Rectal smooth muscle tissue (tissue), 1 donor: Measurements from ENCODE around the gene GRID1.

Experiments
- H3K27ac ChIP-seq: one replicate; pipeline ENCODE4 v1.7.0; 2013; ENCODE audit warnings: low read depth, low read length, inconsistent platforms
- H3K27me3 ChIP-seq: one replicate; pipeline ENCODE4 v1.7.0; 2013; ENCODE audit warnings: low read length; ENCODE audit not compliant: control insufficient read depth, insufficient read depth
- H3K36me3 ChIP-seq: one replicate; pipeline ENCODE4 v1.7.0; 2013; ENCODE audit warnings: low read length; ENCODE audit not compliant: control insufficient read depth, insufficient read depth
- H3K4me1 ChIP-seq: one replicate; pipeline ENCODE4 v1.7.0; 2013; ENCODE audit warnings: low read length; ENCODE audit not compliant: control insufficient read depth, insufficient read depth
- H3K4me3 ChIP-seq: one replicate; pipeline ENCODE4 v1.7.0; 2013; ENCODE audit warnings: low read length
- H3K9ac ChIP-seq: one replicate; pipeline ENCODE4 v1.7.0; 2013; ENCODE audit warnings: low read length

Gene GRID1

GRCh38 chr10:86218842-86219241 lies 147.8 kb downstream of the GRID1 start:
- H3K36me3 ChIP-seq = no peaks in the 10 kb centered on the region
- H3K4me1 ChIP-seq = no peaks in the 10 kb centered on the region
- no peak overlapping the region for H3K4me3 ChIP-seq
- H3K27ac ChIP-seq = no peak overlapping the region
- H3K27me3 ChIP-seq = no peaks in the 10 kb centered on the region
- H3K9ac ChIP-seq = no peak overlapping the region

- Histone ChIP-seq H3K36me3 (no peaks in the 10 kb centered on the region), H3K27ac (no peak overlapping the region), H3K9ac (no peak overlapping the region), H3K4me3 (no peak overlapping the region), H3K27me3 (no peaks in the 10 kb centered on the region), H3K4me1 (no peaks in the 10 kb centered on the region)
Observed at GRCh38 chr10:86218160-86218559, 148.4 kb downstream of the GRID1 start.

GRCh38 chr10:86217371-86218080 lies 149.1 kb downstream of the GRID1 start:
- Histone ChIP-seq H3K36me3 (no peaks in the 10 kb centered on the region), H3K27ac (no peak overlapping the region), H3K9ac (no peak overlapping the region), H3K27me3 (no peaks in the 10 kb centered on the region), H3K4me3 (no peak overlapping the region), H3K4me1 (no peaks in the 10 kb centered on the region)

GRCh38 chr10:86216886-86217285 lies 149.7 kb downstream of the GRID1 start:
- Histone ChIP-seq H3K4me3 (no peak overlapping the region), H3K4me1 (no peaks in the 10 kb centered on the region), H3K27me3 (no peaks in the 10 kb centered on the region), H3K36me3 (no peaks in the 10 kb centered on the region), H3K9ac (no peak overlapping the region), H3K27ac (no peak overlapping the region)

GRCh38 chr10:86215712-86216111 lies 150.9 kb downstream of the GRID1 start:
- no peaks in the 10 kb centered on the region for H3K4me1 ChIP-seq

GRCh38 chr10:86215046-86215445 lies 151.5 kb downstream of the GRID1 start:
- Histone ChIP-seq H3K4me1 (no peaks in the 10 kb centered on the region), H3K36me3 (no peaks in the 10 kb centered on the region), H3K4me3 (no peak overlapping the region), H3K27ac (no peak overlapping the region), H3K27me3 (no peaks in the 10 kb centered on the region), H3K9ac (no peak overlapping the region)

More at GRCh38 chr10:86215712-86216111, 150.9 kb downstream of the GRID1 start:
- Histone ChIP-seq H3K36me3 (no peaks in the 10 kb centered on the region), H3K27ac (no peak overlapping the region), H3K9ac (no peak overlapping the region), H3K27me3 (no peaks in the 10 kb centered on the region), H3K4me3 (no peak overlapping the region)

- H3K27ac ChIP-seq = no peak overlapping the region
- H3K4me3 ChIP-seq = no peak overlapping the region
- H3K27me3 ChIP-seq = no peaks in the 10 kb centered on the region
- no peaks in the 10 kb centered on the region for H3K4me1 ChIP-seq
- H3K9ac ChIP-seq = no peak overlapping the region
- no peaks in the 10 kb centered on the region for H3K36me3 ChIP-seq
Observed at GRCh38 chr10:86213148-86213547, 153.4 kb downstream of the GRID1 start.

GRCh38 chr10:86212391-86212700 lies 154.2 kb downstream of the GRID1 start:
- Histone ChIP-seq H3K36me3 (no peaks in the 10 kb centered on the region), H3K4me1 (no peaks in the 10 kb centered on the region), H3K27ac (no peak overlapping the region)

GRCh38 chr10:86211691-86212390 lies 154.8 kb downstream of the GRID1 start:
- Histone ChIP-seq H3K4me3 (no peak overlapping the region), H3K9ac (no peak overlapping the region), H3K27ac (no peak overlapping the region), H3K36me3 (no peaks in the 10 kb centered on the region), H3K27me3 (no peaks in the 10 kb centered on the region), H3K4me1 (no peaks in the 10 kb centered on the region)

More at GRCh38 chr10:86212391-86212700, 154.2 kb downstream of the GRID1 start:
- no peak overlapping the region for H3K4me3 ChIP-seq
- H3K9ac ChIP-seq = no peak overlapping the region
- no peaks in the 10 kb centered on the region for H3K27me3 ChIP-seq

GRCh38 chr10:86210416-86210815 lies 156.2 kb downstream of the GRID1 start:
- no peaks in the 10 kb centered on the region for H3K4me1 ChIP-seq
- no peaks in the 10 kb centered on the region for H3K27me3 ChIP-seq
- no peak overlapping the region for H3K27ac ChIP-seq
- no peak overlapping the region for H3K4me3 ChIP-seq
- no peaks in the 10 kb centered on the region for H3K36me3 ChIP-seq
- H3K9ac ChIP-seq = no peak overlapping the region

GRCh38 chr10:86209726-86210125 lies 156.9 kb downstream of the GRID1 start:
- Histone ChIP-seq H3K36me3 (no peaks in the 10 kb centered on the region), H3K9ac (no peak overlapping the region), H3K4me3 (no peak overlapping the region), H3K4me1 (no peaks in the 10 kb centered on the region), H3K27me3 (no peaks in the 10 kb centered on the region), H3K27ac (no peak overlapping the region)

- H3K27ac ChIP-seq = no peak overlapping the region
- no peaks in the 10 kb centered on the region for H3K4me1 ChIP-seq
- H3K27me3 ChIP-seq = no peaks in the 10 kb centered on the region
- no peak overlapping the region for H3K4me3 ChIP-seq
- no peak overlapping the region for H3K9ac ChIP-seq
- no peaks in the 10 kb centered on the region for H3K36me3 ChIP-seq
Observed at GRCh38 chr10:86207226-86207625, 159.4 kb downstream of the GRID1 start.

- Histone ChIP-seq H3K4me3 (no peak overlapping the region), H3K9ac (no peak overlapping the region), H3K27ac (no peak overlapping the region), H3K27me3 (no peaks in the 10 kb centered on the region), H3K36me3 (no peaks in the 10 kb centered on the region), H3K4me1 (no peaks in the 10 kb centered on the region)
Observed at GRCh38 chr10:86206240-86206579, 160.4 kb downstream of the GRID1 start.
